ENCODE data around the gene ALDH2. TPM values are rescaled to one million over a fixed set of nuclear protein-coding genes. Genes with fewer than 3 reads are reported as not detected.

Gene ALDH2
- total and polyA plus RNA-seq, 8 donors, result 50.3 to 296 (median 131) TPM

DNA sequence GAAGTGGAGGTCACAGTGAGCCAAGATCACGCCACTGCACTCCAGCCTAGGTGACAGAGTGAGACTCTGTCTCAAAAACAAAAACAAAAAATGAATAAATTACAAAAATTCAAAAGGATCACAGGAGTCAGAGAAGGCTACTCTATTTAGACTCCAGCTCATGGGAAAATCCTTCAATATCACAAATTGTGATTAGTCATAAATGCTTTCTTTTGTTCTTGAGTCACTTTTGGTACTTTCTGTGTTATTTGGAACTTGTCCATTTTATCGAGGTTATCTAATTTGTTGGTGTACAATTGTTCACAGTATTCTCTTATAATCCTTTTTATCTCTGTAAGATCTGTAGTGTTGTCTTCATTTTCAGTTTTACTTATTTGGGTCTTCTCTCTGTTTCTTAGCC, 18.9 kb downstream of the ALDH2 start:
- TF ChIP-seq POLR2A (IDR thresholded peaks at IDR 0.05) (no peak), POLR2AphosphoS5 (IDR thresholded peaks at IDR 0.05) (no peak), EP300 (IDR thresholded peaks at IDR 0.05) (no peak)
- TF ChIP-seq, protein P1, sequence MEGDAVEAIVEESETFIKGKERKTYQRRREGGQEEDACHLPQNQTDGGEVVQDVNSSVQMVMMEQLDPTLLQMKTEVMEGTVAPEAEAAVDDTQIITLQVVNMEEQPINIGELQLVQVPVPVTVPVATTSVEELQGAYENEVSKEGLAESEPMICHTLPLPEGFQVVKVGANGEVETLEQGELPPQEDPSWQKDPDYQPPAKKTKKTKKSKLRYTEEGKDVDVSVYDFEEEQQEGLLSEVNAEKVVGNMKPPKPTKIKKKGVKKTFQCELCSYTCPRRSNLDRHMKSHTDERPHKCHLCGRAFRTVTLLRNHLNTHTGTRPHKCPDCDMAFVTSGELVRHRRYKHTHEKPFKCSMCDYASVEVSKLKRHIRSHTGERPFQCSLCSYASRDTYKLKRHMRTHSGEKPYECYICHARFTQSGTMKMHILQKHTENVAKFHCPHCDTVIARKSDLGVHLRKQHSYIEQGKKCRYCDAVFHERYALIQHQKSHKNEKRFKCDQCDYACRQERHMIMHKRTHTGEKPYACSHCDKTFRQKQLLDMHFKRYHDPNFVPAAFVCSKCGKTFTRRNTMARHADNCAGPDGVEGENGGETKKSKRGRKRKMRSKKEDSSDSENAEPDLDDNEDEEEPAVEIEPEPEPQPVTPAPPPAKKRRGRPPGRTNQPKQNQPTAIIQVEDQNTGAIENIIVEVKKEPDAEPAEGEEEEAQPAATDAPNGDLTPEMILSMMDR (IDR thresholded peaks at IDR 0.05), result no peak
- H3K4me3 ChIP-seq, result no peak overlapping the region
- peaks cover 0 to 6% (median 2%) of the 10 kb centered on the region in 4 donors for H3K9me3 ChIP-seq
- peaks cover 61 to 99% (median 97%) of the 10 kb centered on the region in 4 donors for H3K36me3 ChIP-seq
- no peaks in the 10 kb centered on the region for H3K27me3 ChIP-seq
- peaks cover 17 to 93% (median 30%) of the 10 kb centered on the region in 4 donors for H3K4me1 ChIP-seq
- H3K27ac ChIP-seq, result peak overlapping the region in 3 of 5 donors; percentile 6 to 50 (median 48)
- intact Hi-C loops (cut with DNase I; ENCODE audit: low total_unique reads), result no loop called here
- 53 to 71% (median 58%) methylated on average over 2 of the region's 2 CpGs for WGBS, 5 donors
- no peak for DNase-seq

DNA sequence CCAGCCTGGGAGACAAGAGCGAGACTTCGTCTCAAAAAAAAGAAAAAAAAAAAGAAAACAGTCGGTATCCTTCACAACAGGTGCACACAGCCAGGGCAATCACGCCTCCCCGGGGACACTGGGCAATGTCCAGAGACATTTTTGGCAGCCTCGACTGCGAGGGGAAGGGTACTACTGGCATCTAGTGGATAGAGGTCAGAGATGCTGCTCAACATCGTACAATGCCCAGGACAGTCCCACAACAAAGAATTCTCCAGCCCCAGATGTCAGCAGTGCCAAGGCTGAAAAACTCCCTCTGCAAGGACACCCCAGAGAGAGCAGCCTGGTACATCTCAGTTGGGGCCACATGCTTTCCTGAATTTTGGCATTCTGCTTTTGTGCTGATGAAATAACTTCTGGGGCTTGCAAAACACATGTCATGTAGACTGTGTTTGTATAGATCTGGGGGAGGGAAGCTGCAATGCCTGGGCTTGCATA, 21.5 kb downstream of the ALDH2 start:
- 25 to 50% (median 40%) methylated on average over 8 of the region's 8 CpGs for WGBS, 5 donors
- Histone ChIP-seq H3K36me3 (peaks cover 74 to 99% (median 98%) of the 10 kb centered on the region in 4 donors), H3K27me3 (no peaks in the 10 kb centered on the region), H3K4me3 (no peak overlapping the region), H3K9me3 (no peaks in the 10 kb centered on the region), H3K4me1 (peaks cover 27 to 84% (median 30%) of the 10 kb centered on the region in 4 donors), H3K27ac (peak overlapping the region in 4 of 5 donors; percentile 16 to 57 (median 31))
- peak in 1 of 2 donors; percentile 54 for DNase-seq
- intact Hi-C loops (cut with DNase I; ENCODE audit: low total_unique reads), result no loop called here
- TF ChIP-seq, protein P1 (IDR thresholded peaks at IDR 0.05), result peak in 2 of 7 experiments; percentile 24 to 52
- no peak for TF ChIP-seq POLR2AphosphoS5 (IDR thresholded peaks at IDR 0.05)

DNA sequence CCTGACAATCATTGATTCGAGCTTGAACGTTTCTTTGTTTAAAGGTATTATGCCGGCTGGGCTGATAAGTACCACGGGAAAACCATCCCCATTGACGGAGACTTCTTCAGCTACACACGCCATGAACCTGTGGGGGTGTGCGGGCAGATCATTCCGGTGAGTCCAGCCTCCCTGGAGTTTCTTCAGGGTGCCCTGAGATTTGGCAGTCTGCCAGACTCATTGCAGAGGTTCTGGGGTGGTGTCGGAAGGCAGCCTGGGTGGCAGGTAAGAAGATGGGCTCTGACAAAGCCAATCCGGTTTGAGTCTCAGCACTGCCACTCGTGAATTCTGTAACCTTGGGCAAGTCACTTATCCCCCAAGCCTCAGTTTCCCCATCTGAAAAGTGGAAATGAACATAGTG, 23.0 kb downstream of the ALDH2 start:
- peaks cover 24 to 70% (median 30%) of the 10 kb centered on the region in 4 donors for H3K4me1 ChIP-seq
- intact Hi-C loops (cut with DNase I; ENCODE audit: low total_unique reads), result no loop called here
- H3K4me3 ChIP-seq, result no peak overlapping the region
- no peaks in the 10 kb centered on the region for H3K27me3 ChIP-seq
- WGBS, 5 donors, result 71 to 79% (median 73%) methylated on average over 10 to 11 of the region's 11 CpGs
- no peak for DNase-seq
- H3K27ac ChIP-seq, result peak overlapping the region in 3 of 5 donors; percentile 7 to 29 (median 28)
- peaks cover 67 to 99% (median 98%) of the 10 kb centered on the region in 4 donors for H3K36me3 ChIP-seq
- H3K9me3 ChIP-seq, result no peaks in the 10 kb centered on the region
- TF ChIP-seq POLR2AphosphoS5 (IDR thresholded peaks at IDR 0.05), result no peak
- TF ChIP-seq EP300 (IDR thresholded peaks at IDR 0.05), result no peak
- TF ChIP-seq, protein P1 (IDR thresholded peaks at IDR 0.05), result no peak
- TF ChIP-seq POLR2A (IDR thresholded peaks at IDR 0.05), result no peak

DNA sequence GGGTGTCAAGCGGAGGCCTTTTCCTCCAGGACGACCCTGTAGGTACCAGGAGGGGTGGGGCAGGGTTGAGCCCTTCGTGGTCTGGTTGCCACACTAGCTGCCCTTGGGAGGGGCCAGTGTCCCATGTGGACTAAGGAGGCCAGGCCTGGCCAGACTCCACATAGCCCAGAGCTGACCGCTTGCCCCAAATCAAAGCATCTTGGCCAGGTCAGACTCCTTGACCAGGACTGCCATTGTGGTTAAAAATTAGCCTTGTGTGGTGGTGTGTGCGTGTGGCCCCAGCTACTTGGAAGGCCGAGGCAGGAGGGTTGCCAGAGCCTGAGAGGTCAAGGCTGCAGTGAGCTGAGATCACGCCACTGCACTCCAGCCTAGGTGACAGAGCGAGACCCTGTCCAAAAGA, 24.8 kb downstream of the ALDH2 start:
- Histone ChIP-seq H3K27me3 (no peaks in the 10 kb centered on the region), H3K36me3 (peaks cover 69 to 99% (median 98%) of the 10 kb centered on the region in 4 donors), H3K4me3 (no peak overlapping the region), H3K27ac (peak overlapping the region in 4 of 5 donors; percentile 20 to 58 (median 44)), H3K9me3 (no peaks in the 10 kb centered on the region), H3K4me1 (peaks cover 20 to 52% (median 25%) of the 10 kb centered on the region in 4 donors)
- intact Hi-C loops (cut with DNase I; ENCODE audit: low total_unique reads), result no loop called here
- DNase-seq, result no peak
- no peak for TF ChIP-seq POLR2A (IDR thresholded peaks at IDR 0.05)
- TF ChIP-seq, protein P1 (IDR thresholded peaks at IDR 0.05), result no peak
- TF ChIP-seq POLR2AphosphoS5 (IDR thresholded peaks at IDR 0.05), result no peak
- TF ChIP-seq EP300 (IDR thresholded peaks at IDR 0.05), result no peak
- 61 to 84% (median 71%) methylated on average over 6 to 8 of the region's 8 CpGs for WGBS, 5 donors

Measured in stomach (tissue), 9 donors.